Pancreas (tissue), 10 donors: ENCODE data around the gene HEG1. TPM values are rescaled to one million over a fixed set of nuclear protein-coding genes. Genes with fewer than 3 reads are reported as not detected.
"Not testable (repeated sequence)": the region's sequence is repeated elsewhere in the genome, so short reads cannot be mapped to it uniquely, and the experiment has no call there.

Experiments used
- ATAC-seq, 4 donors: fragments of 200-7000 bp; cut with Tn5 transposase; one replicate each; pipeline versions ENCODE4 v1.8.0 to v1.9.1; 2020; ENCODE audit warnings: mild to moderate bottlenecking in 4 of 4, moderate library complexity in 4 of 4
- DNase-seq, 6 donors: peaks; one replicate each; pipeline ENCODE4 v3.0.0-alpha.2; 2020
- FAIRE-seq: peaks from 2 replicates; lab custom pipeline; 2012; peaks lifted over from hg19 to GRCh38; lab: Jason Lieb, UNC
- H3K27ac ChIP-seq, 4 donors: fragments of 200-600 bp; sonication (generic); 1 replicate in 3 of 4; 2 replicates in 1 of 4; pipeline versions ENCODE4 v1.5.0 to v1.8.0; 2020
- H3K27me3 ChIP-seq, 4 donors: fragments of 200-600 bp; one replicate each; pipeline ENCODE4 v1.8.0; 2021
- H3K36me3 ChIP-seq, 3 donors: fragments of 200-600 bp; sonication (generic) in 1 of 3; one replicate each; pipeline versions ENCODE4 v1.5.0 to v1.8.0; 2020 to 2021
- H3K4me1 ChIP-seq, 3 donors: fragments of 200-600 bp; one replicate each; pipeline ENCODE4 v1.8.0; 2021
- H3K4me3 ChIP-seq, 4 donors: fragments of 200-600 bp; sonication (generic) in 2 of 4; one replicate each; pipeline versions ENCODE4 v1.5.0 to v1.8.0; 2020 to 2021
- H3K9me3 ChIP-seq, 4 donors: fragments of 200-600 bp; one replicate each; pipeline ENCODE4 v1.8.0; 2021
- CTCF ChIP-seq, 4 donors: fragments of 200-600 bp; sonication (generic) in 3 of 4; IDR thresholded peaks; one replicate each; pipeline versions ENCODE4 v1.5.0 to v1.8.0; 2021; ENCODE audit warnings: antibody characterized with exemption in 4 of 4
- WGBS, 2 donors: extraction: QIAGEN DNeasy Blood & Tissue Kit; methylation state at CpG; one replicate each; pipeline ENCODE4 v1.1.7; 2013; 5-methylcytosine and 5-hydroxymethylcytosine counted together
- intact Hi-C, 3 donors: fragments of 100-400 bp; cut with DNase I; formaldehyde crosslinking; loops; one replicate each; pipeline versions ENCODE4 v1.11.1 to v1.14.2; 2022
- polyA plus RNA-seq, 2 donors: library from polyadenylated mRNA; stranded (reverse); fragments of 200-250 nt; gene quantifications; one replicate each; pipeline ENCODE4 v1.2.3, GENCODE V29; 2013
- total RNA-seq, 6 donors: library from RNA; stranded (reverse); fragmentation: NEBNext Ultra II Directional in 4 of 6; extraction: Animal tissue kit (Norgen Biotek cat#: 25700) in 4 of 6; gene quantifications; one replicate each; pipeline versions ENCODE4 v1.2.1 to v1.2.4, GENCODE V29; 2021 to 2023
- donor health status: healthy with polysubstance abuse.
- donor health status: DM: no; HTN: no; CAD: no; lungs with moderate emphysema.
- donor health status: DM: no; HTN: no; CAD: no.
- donor health status: control.
- donor health status: control.
- donor health status: Bipolar disorder and iron deficiency.
- donor health status: DM: yes; HTN: yes; CAD: no.
- donor health status: DM: no; HTN: no; CAD: no.
- donor health status: DM: no; HTN: no; CAD: no.
- donor health status: DM: yes; HTN: yes; CAD: no.

The HEG1 gene
- total and polyA plus RNA-seq, 8 donors = 9.6 to 36.6 (median 20.9) TPM

GRCh38 chr3:125098611-125099291, 43.0 kb upstream of the HEG1 start:
- Histone ChIP-seq H3K27ac (no peak overlapping the region), H3K36me3 (peaks cover 0 to 7% (median 0%) of the 10 kb centered on the region in 3 donors), H3K4me3 (no peak overlapping the region), H3K27me3 (no peaks in the 10 kb centered on the region), H3K9me3 (no peaks in the 10 kb centered on the region), H3K4me1 (no peaks in the 10 kb centered on the region)
- FAIRE-seq (no peak), DNase-seq (no peak), ATAC-seq (no peak)
- 88 to 96% methylated on average over 4 of the region's 4 CpGs for WGBS, 2 donors
- intact Hi-C loops = no loop called here
- TF ChIP-seq CTCF (IDR thresholded peaks at IDR 0.05) = no peak

- Histone ChIP-seq H3K4me3 (no peak overlapping the region), H3K27me3 (no peaks in the 10 kb centered on the region), H3K9me3 (no peaks in the 10 kb centered on the region), H3K36me3 (peaks cover 0 to 4% (median 0%) of the 10 kb centered on the region in 3 donors), H3K27ac (no peak overlapping the region), H3K4me1 (no peaks in the 10 kb centered on the region)
- ATAC-seq (no peak), FAIRE-seq (no peak), DNase-seq (no peak)
- intact Hi-C loops = no loop called here
- TF ChIP-seq CTCF (IDR thresholded peaks at IDR 0.05) = no peak
Observed at GRCh38 chr3:125090649-125091048, 34.9 kb upstream of the HEG1 start.

GRCh38 chr3:125087768-125088391, 32.1 kb upstream of the HEG1 start:
- ATAC-seq (no peak), FAIRE-seq (no peak), DNase-seq (no peak)
- H3K4me3 ChIP-seq = no peak overlapping the region
- peaks cover 0 to 6% (median 0%) of the 10 kb centered on the region in 3 donors for H3K36me3 ChIP-seq
- no peaks in the 10 kb centered on the region for H3K27me3 ChIP-seq
- no peak overlapping the region for H3K27ac ChIP-seq
- WGBS, 2 donors = 87 to 94% methylated on average over 6 of the region's 6 CpGs
- intact Hi-C loops = no loop called here
- no peak for TF ChIP-seq CTCF (IDR thresholded peaks at IDR 0.05)
- H3K4me1 ChIP-seq = no peaks in the 10 kb centered on the region
- no peaks in the 10 kb centered on the region for H3K9me3 ChIP-seq

GRCh38 chr3:125085166-125085565, 29.4 kb upstream of the HEG1 start:
- intact Hi-C loops = no loop called here
- H3K4me1 ChIP-seq = no peaks in the 10 kb centered on the region
- no peak for TF ChIP-seq CTCF (IDR thresholded peaks at IDR 0.05)
- FAIRE-seq = no peak
- no peak overlapping the region for H3K27ac ChIP-seq
- H3K27me3 ChIP-seq = no peaks in the 10 kb centered on the region
- peaks cover 0 to 6% (median 0%) of the 10 kb centered on the region in 3 donors for H3K36me3 ChIP-seq
- H3K9me3 ChIP-seq = no peaks in the 10 kb centered on the region
- ATAC-seq = no peak
- no peak overlapping the region for H3K4me3 ChIP-seq
- DNase-seq = no peak

- Histone ChIP-seq H3K27ac (no peak overlapping the region), H3K36me3 (peaks cover 0 to 6% (median 0%) of the 10 kb centered on the region in 3 donors), H3K27me3 (no peaks in the 10 kb centered on the region), H3K4me1 (no peaks in the 10 kb centered on the region), H3K4me3 (no peak overlapping the region), H3K9me3 (no peaks in the 10 kb centered on the region)
- no peak for TF ChIP-seq CTCF (IDR thresholded peaks at IDR 0.05)
- DNase-seq (no peak), FAIRE-seq (no peak), ATAC-seq (no peak)
- intact Hi-C loops = no loop called here
- WGBS, 2 donors = 85 to 88% methylated on average over 10 of the region's 10 CpGs
Observed at GRCh38 chr3:125083776-125084175, 28.0 kb upstream of the HEG1 start.

- H3K9me3 ChIP-seq, H3K27me3 ChIP-seq, H3K4me1 ChIP-seq, DNase-seq, ATAC-seq, H3K27ac ChIP-seq, H3K4me3 ChIP-seq, intact Hi-C loops, H3K36me3 ChIP-seq, FAIRE-seq: not testable (repeated sequence)
- 93 to 97% methylated on average over 4 of the region's 4 CpGs for WGBS, 2 donors
Observed at GRCh38 chr3:125082339-125082738, 26.5 kb upstream of the HEG1 start.
